ENCODE data around the gene QPRT.
A peak's percentile ranks its signal among the peaks of the same experiment; 100 is the strongest.
"Not testable (repeated sequence)": the region's sequence is repeated elsewhere in the genome, so short reads cannot be mapped to it uniquely, and the experiment has no call there.

The QPRT gene

DNA sequence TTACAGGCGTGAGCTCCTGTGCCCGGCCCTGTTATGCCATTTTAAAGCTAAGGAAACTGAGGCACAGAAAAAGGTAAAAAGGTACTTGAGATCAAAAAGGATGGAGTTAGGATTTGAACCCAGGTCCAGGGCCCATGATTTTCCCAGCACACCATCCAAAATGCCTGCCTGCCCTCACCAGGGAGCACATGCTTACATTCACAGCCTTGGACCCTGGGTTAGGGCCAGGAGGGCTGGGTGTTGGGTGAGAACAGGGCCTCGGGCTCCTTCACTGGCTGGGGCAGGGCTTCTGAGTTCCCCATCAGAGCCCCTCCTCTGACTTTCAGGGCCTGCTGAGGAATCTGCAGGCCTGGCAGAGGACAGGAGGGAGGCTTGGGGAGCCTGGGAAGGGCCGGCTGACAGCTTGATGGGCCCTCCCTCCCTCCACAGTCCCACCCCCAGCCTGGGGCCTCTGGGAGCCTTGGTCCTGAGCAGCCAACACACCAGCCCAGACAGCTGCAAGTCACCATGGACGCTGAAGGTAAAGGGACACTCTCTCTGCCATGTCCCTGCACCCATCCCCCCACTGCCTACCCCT is at the start of gene QPRT:
QPRT (plus strand) TSS at position 490 of the 577 bp plus-strand sequence; CDS start at position 508, 18 bp downstream.
- DNase-seq = no peak

- not testable (repeated sequence) for DNase-seq
Observed at GRCh38 chr16:29629318-29629717, 49.7 kb upstream of the QPRT start.

- not testable (repeated sequence) for DNase-seq
Observed at GRCh38 chr16:29631658-29632057, 47.3 kb upstream of the QPRT start.

- not testable (repeated sequence) for DNase-seq
Observed at GRCh38 chr16:29635902-29636301, 43.1 kb upstream of the QPRT start.

DNA sequence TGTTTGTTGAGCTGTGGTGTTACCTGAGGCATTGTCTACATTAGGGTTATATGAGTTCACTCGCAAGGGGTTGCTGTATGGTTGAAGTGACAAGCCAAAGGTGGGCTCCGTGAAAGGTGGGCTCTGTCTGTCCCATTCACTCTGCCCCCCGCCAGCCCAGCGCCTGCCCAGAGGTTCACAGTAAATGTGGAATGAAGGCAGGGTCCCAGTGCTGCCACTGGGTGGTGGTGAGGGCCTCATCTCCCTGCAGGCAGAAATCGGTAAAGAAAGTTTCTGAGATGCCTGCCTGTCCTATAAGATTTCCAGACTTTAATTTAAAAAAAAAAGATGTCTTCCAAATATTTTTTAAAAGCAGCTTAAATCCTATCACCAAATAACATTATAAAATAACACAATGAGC is 42.6 kb upstream of the QPRT start:
- not testable (repeated sequence) for DNase-seq

DNA sequence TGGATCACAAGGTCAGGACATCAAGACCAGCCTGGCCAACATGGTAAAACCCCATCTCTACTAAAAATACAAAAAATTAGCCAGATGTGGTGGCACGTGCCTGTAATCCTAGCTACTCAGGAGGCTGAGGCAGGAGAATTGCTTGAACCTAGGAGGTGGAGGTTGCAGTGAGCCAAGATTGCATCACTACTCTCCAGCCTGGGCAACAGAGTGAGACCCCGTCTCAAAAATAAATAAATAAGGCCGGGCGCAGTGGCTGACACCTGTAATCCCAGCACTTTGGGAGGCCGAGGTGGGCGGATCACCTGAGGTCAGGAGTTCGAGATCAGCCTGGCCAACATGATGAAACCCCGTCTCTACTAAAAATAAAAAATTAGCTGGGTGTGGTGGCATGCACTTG is 40.2 kb upstream of the QPRT start:
- not testable (repeated sequence) for DNase-seq

DNA sequence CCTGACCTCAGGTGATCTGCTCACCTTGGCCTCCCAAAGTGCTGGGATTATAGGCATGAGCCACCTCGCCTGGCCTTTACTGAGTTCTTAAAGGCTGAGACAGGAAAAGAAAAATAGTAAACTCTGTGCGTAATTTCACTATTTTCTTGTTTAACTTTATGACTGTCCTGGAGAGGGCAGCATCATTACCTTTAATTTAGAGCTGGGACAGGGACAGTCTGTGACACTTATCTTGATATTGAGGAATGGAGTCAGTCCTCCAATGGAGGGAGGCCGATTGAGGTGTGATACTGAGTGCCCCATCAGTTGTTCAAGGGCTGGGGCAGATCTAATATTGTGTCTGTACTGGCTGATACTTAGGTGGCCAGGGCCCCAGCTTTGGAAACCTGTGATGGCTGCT is 37.4 kb upstream of the QPRT start:
- DNase-seq = no peak

- no peak for DNase-seq
Observed at GRCh38 chr16:29643596-29643995, 35.4 kb upstream of the QPRT start.

- no peak for DNase-seq
Observed at GRCh38 chr16:29644338-29644857, 34.6 kb upstream of the QPRT start.

DNA sequence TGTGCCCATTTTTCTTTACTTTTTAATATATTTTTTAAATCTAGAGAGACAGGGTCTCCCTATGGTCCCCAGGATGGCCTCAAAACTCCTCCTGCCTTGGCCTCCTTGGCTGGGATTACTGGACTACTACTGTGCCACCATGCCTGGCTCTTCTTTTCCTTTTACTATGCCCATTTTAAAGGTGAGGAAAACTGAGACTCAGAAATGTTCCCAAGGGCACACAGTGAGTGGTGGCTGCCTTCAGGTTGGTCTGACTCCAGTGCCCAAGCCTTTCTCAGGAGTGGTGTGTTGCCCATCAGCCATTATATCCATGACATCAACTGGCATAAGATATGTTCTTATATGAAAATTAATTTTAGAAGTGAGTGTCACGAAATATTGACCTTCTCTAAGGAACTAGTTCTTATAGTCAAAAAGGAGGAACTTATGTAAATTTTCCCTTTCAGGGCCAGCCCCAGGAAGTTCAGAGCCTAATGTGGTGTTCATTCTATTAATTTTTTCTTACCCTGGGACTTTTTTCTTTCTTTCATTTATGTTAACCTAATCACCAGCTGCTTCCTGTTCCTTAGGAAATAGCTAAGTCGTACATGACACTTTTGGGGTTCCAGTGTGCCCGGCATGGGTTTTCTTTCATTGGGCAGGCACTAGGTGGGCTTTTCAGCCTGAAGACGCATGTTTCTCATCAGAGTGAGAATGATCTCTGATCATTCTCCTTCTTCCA is 33.8 kb upstream of the QPRT start:
- no peak for DNase-seq

GRCh38 chr16:29645694-29646187 is 33.2 kb upstream of the QPRT start:
- DNase-seq = no peak

DNA sequence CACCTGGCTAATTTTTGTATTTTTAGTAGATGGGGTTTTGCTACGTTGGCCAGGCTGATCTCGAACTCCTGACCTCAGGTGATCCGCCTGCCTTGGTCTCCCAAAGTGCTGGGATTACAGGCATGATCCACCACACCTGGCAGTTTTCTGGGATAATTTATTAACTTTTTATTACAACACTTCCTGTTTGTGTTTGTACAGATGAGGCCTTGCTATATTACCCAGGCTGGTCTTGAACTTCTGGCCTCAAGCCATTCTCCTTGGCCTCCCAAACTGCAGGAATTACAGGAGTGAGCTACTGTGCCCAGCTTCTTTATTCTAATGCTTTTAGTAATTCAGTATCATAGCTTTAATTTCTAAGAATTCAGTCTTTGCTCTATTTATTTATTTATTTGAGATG is 32.0 kb upstream of the QPRT start:
- no peak for DNase-seq

GRCh38 chr16:29649588-29650494 is 29.1 kb upstream of the QPRT start:
- no peak for DNase-seq

GRCh38 chr16:29650771-29651170 is 28.2 kb upstream of the QPRT start:
- no peak for DNase-seq

DNA sequence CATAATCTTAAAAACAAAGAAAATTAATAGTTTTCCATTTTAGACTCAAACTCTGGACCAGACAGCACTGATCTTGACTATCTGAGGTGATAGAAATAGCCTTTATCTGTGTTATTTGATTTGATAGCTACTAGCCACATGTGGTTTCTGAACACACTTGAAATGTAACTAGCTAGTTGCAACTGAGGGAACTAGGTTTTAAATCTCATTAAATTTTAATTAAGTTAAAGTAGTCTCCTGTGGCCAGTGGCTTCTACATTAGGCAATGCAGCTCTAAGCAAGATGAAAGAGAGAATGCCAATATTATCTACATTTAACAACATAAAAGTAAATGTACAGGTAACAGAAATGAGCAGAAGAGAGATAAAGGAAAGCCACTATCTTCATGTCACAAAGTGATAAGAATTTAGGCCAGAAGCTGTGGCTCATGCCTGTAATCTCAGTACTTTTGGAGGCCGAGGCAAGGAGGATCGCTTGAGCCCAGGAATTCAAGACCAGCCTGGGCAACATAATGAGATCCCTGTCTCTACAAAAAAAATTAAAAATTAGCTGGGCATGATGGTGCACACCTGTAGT is 27.1 kb upstream of the QPRT start:
- no peak for DNase-seq

- no peak for DNase-seq
Observed at GRCh38 chr16:29653471-29653870, 25.5 kb upstream of the QPRT start.

- DNase-seq = not testable (repeated sequence)
Observed at GRCh38 chr16:29653890-29654289, 25.1 kb upstream of the QPRT start.

GRCh38 chr16:29656688-29657523 is 22.1 kb upstream of the QPRT start:
- no peak for DNase-seq

GRCh38 chr16:29658705-29659104 is 20.3 kb upstream of the QPRT start:
- no peak for DNase-seq

- no peak for DNase-seq
Observed at GRCh38 chr16:29662000-29662728, 16.8 kb upstream of the QPRT start.

DNA sequence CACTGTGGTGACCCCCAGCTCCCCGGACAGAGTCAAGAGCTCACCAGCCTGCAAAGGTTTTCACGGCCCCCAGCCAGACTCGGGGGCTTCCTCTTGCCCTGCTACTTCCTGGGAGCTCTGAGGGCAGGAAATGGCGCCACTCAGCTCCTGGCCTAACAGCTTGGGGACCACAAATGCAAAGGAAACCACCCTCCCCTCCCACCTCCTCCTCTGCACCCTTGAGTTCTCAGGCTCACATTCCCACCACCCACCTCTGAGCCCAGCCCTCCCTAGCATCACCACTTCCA is 16.3 kb upstream of the QPRT start:
- peak; percentile 37 for DNase-seq
